PC-9 (cell line): ENCODE data around the gene TRABD. TPM values are rescaled to one million over a fixed set of nuclear protein-coding genes. Genes with fewer than 3 reads are reported as not detected.
A peak's percentile ranks its signal among the peaks of the same experiment; 100 is the strongest.

Experiments
- BruUV-seq: library from RNA; stranded (reverse); fragments of 400-500 nt; replicated peaks from 2 replicates; lab custom pipeline; 2021; lab: Mats Ljungman, UMichigan
- CTCF ChIA-PET: fragments of 300-600 bp; sonication (Branson Sonifier 250); formaldehyde crosslinking; loops from one replicate; lab custom pipeline; 2022; ENCODE audit warnings: antibody characterized with exemption; lab: Charles Lee
- POLR2A ChIA-PET: fragments of 300-600 bp; sonication (Branson Sonifier 250); formaldehyde crosslinking; loops from one replicate; lab custom pipeline; 2022; ENCODE audit warnings: antibody characterized with exemption; ENCODE audit not compliant: unreplicated experiment; lab: Charles Lee
- DNase-seq, 2 experiments: peaks; one replicate each; pipeline versions ENCODE4 v3.0.0 to v3.0.0-alpha.2; 2015 to 2022; ENCODE audit warnings: mixed read lengths in 1 of 2
- H2AFZ ChIP-seq: fragments of 200-600 bp; sonication (generic); 2 replicates; pipeline ENCODE4 v1.8.1; 2017; ENCODE audit warnings: antibody characterized with exemption
- H3F3A ChIP-seq: fragments of 200-600 bp; sonication (generic); 2 replicates; pipeline ENCODE4 v1.8.1; 2017; ENCODE audit warnings: antibody characterized with exemption, mild to moderate bottlenecking, low read depth; ENCODE audit not compliant: insufficient read depth
- H3K27ac ChIP-seq: fragments of 200-600 bp; sonication (generic); 2 replicates; pipeline ENCODE4 v1.6.1; 2016; ENCODE audit warnings: mixed run types
- H3K27me3 ChIP-seq: fragments of 200-600 bp; sonication (generic); 2 replicates; pipeline ENCODE4 v1.6.1; 2016; ENCODE audit warnings: low read depth, mixed run types; ENCODE audit not compliant: insufficient read depth
- H3K36me3 ChIP-seq: fragments of 200-600 bp; sonication (generic); 2 replicates; pipeline ENCODE4 v1.6.1; 2016; ENCODE audit warnings: low read depth, mixed run types
- H3K4me1 ChIP-seq: fragments of 200-600 bp; sonication (generic); replicated peaks from 2 replicates; pipeline ENCODE4 v1.6.1; 2016; ENCODE audit warnings: mixed run types; ENCODE audit not compliant: insufficient read depth
- H3K4me2 ChIP-seq: fragments of 200-600 bp; sonication (generic); 2 replicates; pipeline ENCODE4 v1.6.1; 2017; ENCODE audit warnings: mixed run types
- H3K4me3 ChIP-seq: fragments of 200-600 bp; sonication (generic); 2 replicates; pipeline ENCODE4 v1.6.1; 2016; ENCODE audit warnings: mixed run types
- H3K79me2 ChIP-seq: fragments of 200-600 bp; sonication (generic); 2 replicates; pipeline ENCODE4 v1.6.1; 2017; ENCODE audit warnings: low read depth, mixed run types
- H3K9me2 ChIP-seq: fragments of 200-600 bp; sonication (generic); 2 replicates; pipeline ENCODE4 v1.8.1; 2017; ENCODE audit warnings: mild to moderate bottlenecking; ENCODE audit not compliant: insufficient read depth
- H3K9me3 ChIP-seq: fragments of 200-600 bp; sonication (generic); 2 replicates; pipeline ENCODE4 v1.8.1; 2016; ENCODE audit warnings: low read depth; ENCODE audit not compliant: insufficient read depth
- H4K20me1 ChIP-seq: fragments of 200-600 bp; sonication (generic); 2 replicates; pipeline ENCODE4 v1.8.1; 2017; ENCODE audit not compliant: insufficient read depth
- EZH2 ChIP-seq: fragments of 200-600 bp; sonication (generic); IDR thresholded peaks from 2 replicates; pipeline ENCODE4 v1.8.0; 2017; ENCODE audit warnings: antibody characterized with exemption, low read depth
- intact Hi-C: fragments of 100-400 bp; cut with micrococcal nuclease; formaldehyde crosslinking; loops from one replicate; pipeline ENCODE4 v1.10.0; 2022; ENCODE audit not compliant: unreplicated experiment
- total RNA-seq: library from RNA; stranded (reverse); gene quantifications from 2 replicates; pipeline ENCODE4 v1.2.3, GENCODE V29; 2021
- TF ChIP-seq, protein P1 (sequence below): fragments of 200-600 bp; sonication (generic); conservative IDR thresholded peaks from 2 replicates; pipeline ENCODE4 v1.6.1; 2017; ENCODE audit warnings: mixed run types, antibody characterized with exemption, mild to moderate bottlenecking, moderate library complexity

The TRABD gene
- total RNA-seq, 1 experiment from 2014 or later, result 68.2 TPM

DNA sequence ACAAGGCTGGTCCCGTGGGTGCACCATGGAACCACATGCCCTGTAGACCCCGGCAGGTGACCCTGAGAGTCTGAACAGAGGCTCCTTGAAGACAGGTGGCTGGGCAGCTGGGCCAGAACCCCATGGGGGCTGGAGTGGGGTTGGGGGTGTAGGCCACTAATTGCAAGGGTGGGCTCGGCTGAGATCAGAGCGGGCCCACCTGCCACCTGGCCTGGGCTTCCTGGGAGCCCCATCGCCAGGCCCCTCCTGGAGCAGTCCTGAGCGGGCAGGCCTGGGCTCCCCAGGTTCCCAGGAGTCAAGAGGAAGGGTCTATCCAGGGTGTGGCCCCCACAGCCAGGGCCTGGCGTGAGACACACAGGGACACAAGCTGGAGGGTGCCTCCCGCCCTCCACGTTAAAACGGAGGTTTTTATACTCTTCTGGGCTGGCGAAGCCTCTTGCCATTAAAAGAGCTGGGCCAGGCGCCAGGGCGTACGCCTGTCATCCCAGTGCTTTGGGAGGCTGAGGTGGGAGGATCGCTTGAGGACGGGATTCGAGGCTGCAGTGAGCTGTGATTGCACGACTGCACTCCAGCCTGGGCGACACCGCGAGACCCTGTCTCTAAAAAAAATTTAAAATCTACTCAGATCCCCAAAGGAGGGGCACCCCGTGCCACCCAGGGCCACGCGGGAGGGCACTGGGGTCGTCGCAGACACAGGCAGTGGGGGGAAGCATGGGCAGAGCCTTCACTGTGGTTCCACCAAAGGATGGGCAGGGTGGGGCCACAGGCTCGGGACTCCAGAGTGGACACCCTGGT is 4.8 kb upstream of the TRABD start:
- TF ChIP-seq, protein P1, sequence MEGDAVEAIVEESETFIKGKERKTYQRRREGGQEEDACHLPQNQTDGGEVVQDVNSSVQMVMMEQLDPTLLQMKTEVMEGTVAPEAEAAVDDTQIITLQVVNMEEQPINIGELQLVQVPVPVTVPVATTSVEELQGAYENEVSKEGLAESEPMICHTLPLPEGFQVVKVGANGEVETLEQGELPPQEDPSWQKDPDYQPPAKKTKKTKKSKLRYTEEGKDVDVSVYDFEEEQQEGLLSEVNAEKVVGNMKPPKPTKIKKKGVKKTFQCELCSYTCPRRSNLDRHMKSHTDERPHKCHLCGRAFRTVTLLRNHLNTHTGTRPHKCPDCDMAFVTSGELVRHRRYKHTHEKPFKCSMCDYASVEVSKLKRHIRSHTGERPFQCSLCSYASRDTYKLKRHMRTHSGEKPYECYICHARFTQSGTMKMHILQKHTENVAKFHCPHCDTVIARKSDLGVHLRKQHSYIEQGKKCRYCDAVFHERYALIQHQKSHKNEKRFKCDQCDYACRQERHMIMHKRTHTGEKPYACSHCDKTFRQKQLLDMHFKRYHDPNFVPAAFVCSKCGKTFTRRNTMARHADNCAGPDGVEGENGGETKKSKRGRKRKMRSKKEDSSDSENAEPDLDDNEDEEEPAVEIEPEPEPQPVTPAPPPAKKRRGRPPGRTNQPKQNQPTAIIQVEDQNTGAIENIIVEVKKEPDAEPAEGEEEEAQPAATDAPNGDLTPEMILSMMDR, result no peak
- TF ChIP-seq EZH2, result no peak
- Histone ChIP-seq H3K79me2 (no peaks in the 10 kb centered on the region; the same call in 1 of the 2 replicates), H3K4me1 (peaks cover 13% of the 10 kb centered on the region; the same call in 1 of the 2 replicates), H3F3A (peaks cover 17% of the 10 kb centered on the region), H3K4me2 (no peak overlapping the region), H3K9me2 (no peaks in the 10 kb centered on the region), H3K4me3 (no peak overlapping the region), H3K36me3 (no peaks in the 10 kb centered on the region), H4K20me1 (peaks cover 7% of the 10 kb centered on the region; the same call in 1 of the 2 replicates), H2AFZ (no peak overlapping the region), H3K27ac (no peak overlapping the region), H3K9me3 (no peaks in the 10 kb centered on the region), H3K27me3 (no peaks in the 10 kb centered on the region)
- CTCF ChIA-PET, result no interaction called here
- intact Hi-C loops, result no loop called here
- POLR2A ChIA-PET, result no interaction called here
- no peak for DNase-seq
- BruUV-seq, result no TSS peak

DNA sequence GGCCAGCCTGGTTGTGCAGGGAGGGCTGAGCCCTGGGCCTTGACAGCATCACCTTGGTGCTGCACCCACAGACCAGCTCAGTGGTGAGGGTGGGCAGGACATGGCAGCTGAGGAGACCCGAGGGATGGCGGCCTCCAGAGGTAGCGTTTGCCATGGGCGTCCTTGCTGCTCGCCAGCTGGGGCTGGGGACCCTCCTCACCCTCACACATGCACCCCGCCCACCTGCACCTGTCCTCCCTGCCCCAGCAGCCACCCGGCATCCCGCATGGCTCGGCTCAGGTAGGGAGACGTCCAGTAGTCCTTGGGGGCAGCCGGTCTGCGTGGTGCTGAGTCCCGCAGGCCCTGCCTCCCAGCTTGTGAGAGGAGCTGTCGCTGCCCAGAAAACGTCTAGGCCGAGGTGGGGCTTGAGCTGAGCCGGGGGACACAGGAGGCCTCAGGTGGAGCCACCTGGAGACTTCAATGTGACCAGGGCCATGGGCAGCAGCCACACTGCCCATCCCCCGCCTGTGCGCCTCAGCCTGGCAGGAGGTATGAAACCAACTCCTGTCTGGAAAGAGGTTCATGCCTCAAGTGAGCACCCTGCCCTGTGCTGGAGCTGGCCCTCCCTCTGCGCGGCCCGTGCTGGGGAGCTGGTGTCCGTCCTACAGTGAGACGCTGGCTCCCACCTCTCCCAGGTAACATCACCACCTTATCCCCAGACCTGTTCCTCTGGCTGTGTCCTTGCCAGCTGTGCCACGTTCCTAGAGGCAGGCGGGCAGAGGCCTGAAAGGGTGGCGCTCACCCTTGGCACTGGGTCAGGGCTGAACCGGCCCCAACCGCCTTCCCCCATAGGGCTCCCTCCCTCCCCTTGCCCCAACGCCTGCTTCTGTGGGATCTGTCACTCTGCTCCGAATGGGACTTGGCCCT is 3.3 kb upstream of the TRABD start:
- TF ChIP-seq, protein P1, result no peak
- no peak for TF ChIP-seq EZH2
- H3F3A ChIP-seq, result peaks cover 25% of the 10 kb centered on the region
- H3K4me2 ChIP-seq, result no peak overlapping the region
- DNase-seq, result peak in 1 of 2 experiments; percentile 53
- H3K27me3 ChIP-seq, result no peaks in the 10 kb centered on the region
- no TSS peak for BruUV-seq
- peaks cover 6% of the 10 kb centered on the region; the same call in 1 of the 2 replicates for H4K20me1 ChIP-seq
- CTCF ChIA-PET, result no interaction called here
- H3K9me2 ChIP-seq, result no peaks in the 10 kb centered on the region
- H3K27ac ChIP-seq, result no peak overlapping the region
- intact Hi-C loops, result no loop called here
- H3K4me3 ChIP-seq, result no peak overlapping the region
- no peaks in the 10 kb centered on the region for H3K36me3 ChIP-seq
- H3K9me3 ChIP-seq, result no peaks in the 10 kb centered on the region
- H3K4me1 ChIP-seq, result peaks cover 20% of the 10 kb centered on the region
- POLR2A ChIA-PET, result no interaction called here
- H3K79me2 ChIP-seq, result peaks cover 14% of the 10 kb centered on the region
- no peak overlapping the region for H2AFZ ChIP-seq

DNA sequence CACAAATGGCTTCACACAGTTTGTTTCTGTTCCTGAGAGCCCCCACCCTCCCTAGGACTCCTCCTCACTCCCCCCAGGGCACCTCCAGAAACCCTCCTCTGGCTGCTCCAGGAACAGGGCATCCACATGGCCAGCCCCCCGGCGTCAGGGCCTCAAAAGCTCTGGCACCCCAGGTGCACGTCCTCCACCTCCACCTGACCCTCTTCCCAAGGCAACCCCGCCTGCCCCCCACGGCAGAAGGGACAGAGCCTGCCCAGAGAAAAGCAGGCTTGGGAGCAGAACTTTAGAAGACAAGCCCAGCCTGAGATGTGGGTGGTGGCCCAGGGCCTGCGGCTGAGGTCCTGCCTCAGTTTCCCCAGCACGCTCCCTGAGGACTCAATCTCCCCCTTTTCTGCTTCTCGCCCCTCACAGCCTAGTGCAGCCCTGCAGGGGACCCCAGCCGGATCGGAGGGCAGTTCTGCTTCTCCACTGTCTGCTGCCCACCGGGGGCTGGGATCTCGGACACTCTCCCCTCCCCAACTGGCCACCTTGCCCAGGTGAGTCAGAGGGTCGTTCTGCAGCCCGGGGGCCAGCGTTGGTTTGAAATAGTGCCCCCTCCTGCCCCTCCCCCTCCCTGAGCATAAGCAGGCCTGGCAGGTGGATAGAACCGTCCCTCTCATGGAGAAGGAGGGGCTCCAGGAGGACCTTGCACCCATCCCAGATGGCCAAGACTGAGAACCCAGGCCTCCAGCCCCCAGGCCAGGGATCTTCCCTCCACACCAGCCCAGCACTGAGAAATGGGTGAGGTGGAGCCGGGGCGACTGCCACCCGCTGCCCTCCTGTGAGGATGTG is 2.4 kb upstream of the TRABD start:
- POLR2A ChIA-PET, result no interaction called here
- Histone ChIP-seq H3K36me3 (0 out of 2 replicates have a peak, but pooled peaks cover 1% of the 10 kb centered on the region), H3K9me3 (no peaks in the 10 kb centered on the region), H4K20me1 (peaks cover 15% of the 10 kb centered on the region), H3K4me1 (peaks cover 22% of the 10 kb centered on the region), H3K4me3 (no peak overlapping the region), H3K27ac (no peak overlapping the region), H3K79me2 (peaks cover 24% of the 10 kb centered on the region), H3K27me3 (no peaks in the 10 kb centered on the region), H3K9me2 (no peaks in the 10 kb centered on the region), H2AFZ (no peak overlapping the region), H3F3A (peaks cover 31% of the 10 kb centered on the region), H3K4me2 (no peak overlapping the region)
- no peak for DNase-seq
- CTCF ChIA-PET, result no interaction called here
- TF ChIP-seq EZH2, result no peak
- TF ChIP-seq, protein P1, result no peak
- no TSS peak for BruUV-seq
- intact Hi-C loops, result no loop called here
